ENCODE results near the gene CEP126.

The CEP126 gene

GRCh38 chr11:101915791-101916291, 1.0 kb downstream of the CEP126 start:
- H3K4me1 ChIP-seq (ENCODE audit: low read length) = peaks cover 13% of the 10 kb centered on the region
- H3K9me2 ChIP-seq (replicated peaks; ENCODE audit: insufficient read depth, low read length) = no peaks in the 10 kb centered on the region
- no peaks in the 10 kb centered on the region for H3K9me3 ChIP-seq (replicated peaks; ENCODE audit: insufficient read depth, low read length)
- H2AFZ ChIP-seq (ENCODE audit: low read length) = peak overlapping the region; percentile 87
- peaks cover 12% of the 10 kb centered on the region for H3F3A ChIP-seq (ENCODE audit: insufficient read depth, low read length)
- H3K27ac ChIP-seq (ENCODE audit: low read length) = peak overlapping the region; percentile 96
- no peaks in the 10 kb centered on the region for H3K27me3 ChIP-seq (replicated peaks; ENCODE audit: insufficient read depth, low read length)
- H4K20me1 ChIP-seq (ENCODE audit: insufficient read depth, low read length) = no peaks in the 10 kb centered on the region
- DNase-seq = peak; percentile 68
- H3K36me3 ChIP-seq (replicated peaks; ENCODE audit: insufficient read depth, low read length) = no peaks in the 10 kb centered on the region
- TF ChIP-seq CTCF (IDR thresholded peaks at IDR 0.05; ENCODE audit: low read length) = no peak
- TF ChIP-seq EZH2phosphoT487 (IDR thresholded peaks at IDR 0.05; ENCODE audit: low read length) = no peak
- TF ChIP-seq EZH2 (optimal IDR thresholded peaks at IDR 0.05; ENCODE audit: low read depth, low read length) = no peak
- H3K79me2 ChIP-seq (ENCODE audit: low read length) = no peaks in the 10 kb centered on the region
- peak overlapping the region; percentile 84 for H3K4me3 ChIP-seq (ENCODE audit: low read length)
- H3K4me2 ChIP-seq (ENCODE audit: low read depth, low read length) = peak overlapping the region; percentile 95
- H3K9ac ChIP-seq (ENCODE audit: low read length) = peak overlapping the region; percentile 95

GRCh38 chr11:101916422-101916821, 1.6 kb downstream of the CEP126 start, which contains the start of gene ANGPTL5:
TSS of gene ANGPTL5 (minus strand) at chr11:101916522. CDS start at chr11:101907909, 8,613 bp downstream.
- no peaks in the 10 kb centered on the region for H3K9me3 ChIP-seq (replicated peaks; ENCODE audit: insufficient read depth, low read length)
- H2AFZ ChIP-seq (ENCODE audit: low read length) = peak within 1 kb of the TSS; percentile 87
- H3K27me3 ChIP-seq (replicated peaks; ENCODE audit: insufficient read depth, low read length) = no peaks in the 10 kb centered on the region
- H3K36me3 ChIP-seq (replicated peaks; ENCODE audit: insufficient read depth, low read length) = no peaks in the 10 kb centered on the region
- peak within 1 kb of the TSS; percentile 96 for H3K27ac ChIP-seq (ENCODE audit: low read length)
- no peaks in the 10 kb centered on the region for H4K20me1 ChIP-seq (ENCODE audit: insufficient read depth, low read length)
- peak within 1 kb of the TSS; percentile 95 for H3K4me2 ChIP-seq (ENCODE audit: low read depth, low read length)
- no peak for TF ChIP-seq EZH2phosphoT487 (IDR thresholded peaks at IDR 0.05; ENCODE audit: low read length)
- no peak for TF ChIP-seq CTCF (IDR thresholded peaks at IDR 0.05; ENCODE audit: low read length)
- no peak for TF ChIP-seq EZH2 (optimal IDR thresholded peaks at IDR 0.05; ENCODE audit: low read depth, low read length)
- H3K79me2 ChIP-seq (ENCODE audit: low read length) = no peaks in the 10 kb centered on the region
- H3K4me1 ChIP-seq (ENCODE audit: low read length) = peaks cover 13% of the 10 kb centered on the region
- peaks cover 12% of the 10 kb centered on the region for H3F3A ChIP-seq (ENCODE audit: insufficient read depth, low read length)
- peak within 1 kb of the TSS; percentile 84 for H3K4me3 ChIP-seq (ENCODE audit: low read length)
- DNase-seq = no peak
- peak within 1 kb of the TSS; percentile 95 for H3K9ac ChIP-seq (ENCODE audit: low read length)
- no peaks in the 10 kb centered on the region for H3K9me2 ChIP-seq (replicated peaks; ENCODE audit: insufficient read depth, low read length)

- Histone ChIP-seq H3K9me3 (replicated peaks; ENCODE audit: insufficient read depth, low read length) (no peaks in the 10 kb centered on the region), H2AFZ (ENCODE audit: low read length) (no peak overlapping the region), H3K4me2 (ENCODE audit: low read depth, low read length) (no peak overlapping the region), H3K4me3 (ENCODE audit: low read length) (no peak overlapping the region), H3F3A (ENCODE audit: insufficient read depth, low read length) (peaks cover 12% of the 10 kb centered on the region), H3K27ac (ENCODE audit: low read length) (no peak overlapping the region), H3K36me3 (replicated peaks; ENCODE audit: insufficient read depth, low read length) (no peaks in the 10 kb centered on the region), H3K9ac (ENCODE audit: low read length) (no peak overlapping the region), H3K79me2 (ENCODE audit: low read length) (no peaks in the 10 kb centered on the region), H4K20me1 (ENCODE audit: insufficient read depth, low read length) (no peaks in the 10 kb centered on the region), H3K27me3 (replicated peaks; ENCODE audit: insufficient read depth, low read length) (no peaks in the 10 kb centered on the region), H3K4me1 (ENCODE audit: low read length) (peaks cover 13% of the 10 kb centered on the region), H3K9me2 (replicated peaks; ENCODE audit: insufficient read depth, low read length) (no peaks in the 10 kb centered on the region)
- DNase-seq = no peak
- TF ChIP-seq EZH2phosphoT487 (IDR thresholded peaks at IDR 0.05; ENCODE audit: low read length) = no peak
- no peak for TF ChIP-seq CTCF (IDR thresholded peaks at IDR 0.05; ENCODE audit: low read length)
- TF ChIP-seq EZH2 (optimal IDR thresholded peaks at IDR 0.05; ENCODE audit: low read depth, low read length) = no peak
Measured at GRCh38 chr11:101917226-101917625, 2.4 kb downstream of the CEP126 start.

Data from MM.1S (cell line).